SU-DHL-6 (cell line): Measurements from ENCODE around the gene MBP.
A peak's percentile ranks its signal among the peaks of the same experiment; 100 is the strongest.

Experiments used
- H2AFZ ChIP-seq: fragments of 200-600 bp; sonication (generic); 2 replicates; pipeline ENCODE4 v1.6.1; 2014; ENCODE audit warnings: low read depth, mild to moderate bottlenecking, moderate library complexity, mixed read lengths, antibody characterized with exemption, low read length; ENCODE audit not compliant: severe bottlenecking
- H3F3A ChIP-seq: fragments of 200-600 bp; shearing (Covaris generic); 2 replicates; pipeline ENCODE4 v1.6.0; 2016; ENCODE audit warnings: antibody characterized with exemption, mild to moderate bottlenecking; ENCODE audit not compliant: insufficient read depth
- H3K27ac ChIP-seq: fragments of 200-600 bp; sonication (generic); 2 replicates; pipeline ENCODE4 v1.5.1; 2016; ENCODE audit warnings: low read depth, mild to moderate bottlenecking, low read length, moderate library complexity, mixed read lengths
- H3K27me3 ChIP-seq: fragments of 200-600 bp; sonication (generic), shearing (Covaris generic); 2 replicates; pipeline ENCODE4 v1.6.0; 2014; ENCODE audit warnings: mild to moderate bottlenecking, low read length
- H3K36me3 ChIP-seq: fragments of 200-600 bp; sonication (generic); 2 replicates; pipeline ENCODE4 v1.6.1; 2014; ENCODE audit warnings: mild to moderate bottlenecking, low read length, mixed read lengths
- H3K4me2 ChIP-seq: fragments of 300-600, 200-600 bp; shearing (Covaris generic), sonication (generic); 2 replicates; pipeline ENCODE4 v1.6.0; 2014; ENCODE audit warnings: low read length, low read depth, mild to moderate bottlenecking; ENCODE audit not compliant: poor library complexity, severe bottlenecking
- H3K4me3 ChIP-seq: fragments of 200-600 bp; sonication (generic); 2 replicates; pipeline ENCODE4 v1.5.1; 2014; ENCODE audit warnings: antibody characterized with exemption, low read length, mild to moderate bottlenecking, mixed read lengths; ENCODE audit not compliant: insufficient read depth, poor library complexity, severe bottlenecking
- H3K79me2 ChIP-seq: fragments of 200-600 bp; sonication (generic); 2 replicates; pipeline ENCODE4 v1.6.1; 2014; ENCODE audit warnings: mild to moderate bottlenecking, low read length, moderate library complexity; ENCODE audit not compliant: insufficient read depth
- H3K9ac ChIP-seq: fragments of 200-600 bp; sonication (generic); 2 replicates; pipeline ENCODE4 v1.7.0; 2014; ENCODE audit warnings: mild to moderate bottlenecking, low read length
- H3K9me2 ChIP-seq: fragments of 200-600 bp; sonication (generic); replicated peaks from 2 replicates; pipeline ENCODE4 v1.6.1; 2014; ENCODE audit warnings: low read length; ENCODE audit not compliant: insufficient read depth
- H3K9me3 ChIP-seq: fragments of 200-600 bp; sonication (generic); 2 replicates; pipeline ENCODE4 v1.6.1; 2014; ENCODE audit warnings: low read length, mixed read lengths; ENCODE audit not compliant: insufficient read depth
- H4K20me1 ChIP-seq: fragments of 200-600 bp; sonication (generic); 2 replicates; pipeline ENCODE4 v1.6.1; 2014; ENCODE audit warnings: low read depth, mild to moderate bottlenecking, antibody characterized with exemption, low read length, moderate library complexity, mixed read lengths
- EZH2phosphoT487 ChIP-seq: fragments of 200-600 bp; sonication (generic), shearing (Covaris generic); conservative IDR thresholded peaks from 2 replicates; pipeline ENCODE4 v1.6.1; 2018; ENCODE audit warnings: mild to moderate bottlenecking, antibody characterized with exemption, low read length, moderate library complexity, mixed read lengths
- TF ChIP-seq, protein P1 (sequence below): fragments of 200-600 bp; sonication (generic); IDR thresholded peaks from one replicate; pipeline ENCODE4 v1.5.1; 2017; ENCODE audit warnings: antibody characterized with exemption, mild to moderate bottlenecking, low read length, moderate library complexity; ENCODE audit not compliant: insufficient read depth, poor library complexity, severe bottlenecking

The MBP gene

DNA sequence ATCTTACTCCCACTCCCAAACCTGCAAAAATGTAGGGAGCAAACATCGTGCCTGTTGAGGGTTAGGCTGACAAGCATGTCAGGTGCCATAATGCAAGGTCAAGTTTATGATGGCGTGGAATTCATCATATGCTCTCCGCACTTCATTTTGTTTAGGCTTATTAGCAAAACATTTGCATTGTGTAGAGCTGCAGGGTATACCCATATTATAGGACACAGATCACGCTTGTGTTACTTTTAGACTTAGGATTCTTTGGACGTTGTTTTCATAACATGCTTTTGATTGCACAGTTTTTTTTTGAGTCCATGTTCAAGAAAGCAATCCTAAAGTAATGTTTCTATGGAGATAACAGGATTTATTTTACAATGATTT is 22.9 kb downstream of the MBP start:
- no peak overlapping the region for H3K27ac ChIP-seq
- H2AFZ ChIP-seq: no peak overlapping the region
- no peak overlapping the region for H3K4me3 ChIP-seq
- H3K36me3 ChIP-seq: 0 out of 2 replicates have a peak, but pooled peaks cover 4% of the 10 kb centered on the region
- no peaks in the 10 kb centered on the region; the same call in 1 of the 2 replicates for H4K20me1 ChIP-seq
- peaks cover 88% of the 10 kb centered on the region for H3K79me2 ChIP-seq
- H3K9ac ChIP-seq: no peak overlapping the region
- no peaks in the 10 kb centered on the region for H3K9me2 ChIP-seq
- no peak for TF ChIP-seq EZH2phosphoT487
- TF ChIP-seq, protein P1, sequence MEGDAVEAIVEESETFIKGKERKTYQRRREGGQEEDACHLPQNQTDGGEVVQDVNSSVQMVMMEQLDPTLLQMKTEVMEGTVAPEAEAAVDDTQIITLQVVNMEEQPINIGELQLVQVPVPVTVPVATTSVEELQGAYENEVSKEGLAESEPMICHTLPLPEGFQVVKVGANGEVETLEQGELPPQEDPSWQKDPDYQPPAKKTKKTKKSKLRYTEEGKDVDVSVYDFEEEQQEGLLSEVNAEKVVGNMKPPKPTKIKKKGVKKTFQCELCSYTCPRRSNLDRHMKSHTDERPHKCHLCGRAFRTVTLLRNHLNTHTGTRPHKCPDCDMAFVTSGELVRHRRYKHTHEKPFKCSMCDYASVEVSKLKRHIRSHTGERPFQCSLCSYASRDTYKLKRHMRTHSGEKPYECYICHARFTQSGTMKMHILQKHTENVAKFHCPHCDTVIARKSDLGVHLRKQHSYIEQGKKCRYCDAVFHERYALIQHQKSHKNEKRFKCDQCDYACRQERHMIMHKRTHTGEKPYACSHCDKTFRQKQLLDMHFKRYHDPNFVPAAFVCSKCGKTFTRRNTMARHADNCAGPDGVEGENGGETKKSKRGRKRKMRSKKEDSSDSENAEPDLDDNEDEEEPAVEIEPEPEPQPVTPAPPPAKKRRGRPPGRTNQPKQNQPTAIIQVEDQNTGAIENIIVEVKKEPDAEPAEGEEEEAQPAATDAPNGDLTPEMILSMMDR: no peak
- no peaks in the 10 kb centered on the region for H3K9me3 ChIP-seq
- H3K4me2 ChIP-seq: no peak overlapping the region
- peaks cover 5% of the 10 kb centered on the region; the same call in 1 of the 2 replicates for H3F3A ChIP-seq
- H3K27me3 ChIP-seq: no peaks in the 10 kb centered on the region

DNA sequence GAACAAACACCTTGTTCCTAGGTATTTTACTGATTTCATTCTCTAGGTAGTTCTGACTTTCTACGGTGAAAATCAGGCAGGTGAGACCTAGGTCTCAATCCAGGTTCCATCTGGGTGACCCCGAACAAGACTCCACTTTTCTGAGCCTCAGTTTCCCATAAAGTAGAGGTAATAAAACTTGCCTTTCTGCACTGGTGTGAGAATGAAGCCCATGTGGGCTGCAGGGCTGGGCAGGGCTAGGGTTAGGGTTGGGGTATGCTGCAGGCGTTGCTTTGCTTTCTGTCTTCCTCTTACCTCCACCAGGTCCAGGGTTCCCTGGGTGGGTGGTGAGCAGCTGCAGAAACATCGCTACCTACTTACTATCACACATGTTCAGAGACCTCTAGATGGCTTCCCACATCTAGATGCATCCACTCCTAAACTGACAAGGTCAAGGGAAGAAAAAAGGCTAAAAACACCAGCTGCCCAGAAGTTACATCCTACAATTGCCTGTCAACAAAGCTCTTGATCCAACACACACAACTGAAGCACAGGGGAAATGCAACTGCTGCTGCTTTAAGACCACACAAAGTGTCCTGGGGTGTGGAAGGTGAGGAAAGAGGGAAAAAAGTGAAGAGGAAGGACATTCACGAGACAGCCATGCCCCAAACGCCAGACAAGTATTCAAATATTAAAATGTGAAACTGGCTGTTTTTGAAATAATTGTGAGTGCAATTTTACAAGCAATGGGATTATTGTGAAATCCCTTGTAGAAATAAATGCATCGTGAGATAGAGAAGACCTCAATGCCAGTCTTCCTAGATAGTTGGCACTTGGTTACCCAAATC is 23.5 kb downstream of the MBP start:
- H2AFZ ChIP-seq: no peak overlapping the region
- no peaks in the 10 kb centered on the region for H3K9me3 ChIP-seq
- 0 out of 2 replicates have a peak, but pooled peaks cover 4% of the 10 kb centered on the region for H3K36me3 ChIP-seq
- H3K9ac ChIP-seq: no peak overlapping the region
- peaks cover 5% of the 10 kb centered on the region; the same call in 1 of the 2 replicates for H3F3A ChIP-seq
- no peaks in the 10 kb centered on the region for H3K27me3 ChIP-seq
- H3K9me2 ChIP-seq: no peaks in the 10 kb centered on the region
- H3K4me2 ChIP-seq: no peak overlapping the region
- H3K27ac ChIP-seq: no peak overlapping the region
- H3K4me3 ChIP-seq: no peak overlapping the region
- TF ChIP-seq, protein P1: no peak
- no peak for TF ChIP-seq EZH2phosphoT487
- peaks cover 82% of the 10 kb centered on the region for H3K79me2 ChIP-seq
- no peaks in the 10 kb centered on the region for H4K20me1 ChIP-seq

DNA sequence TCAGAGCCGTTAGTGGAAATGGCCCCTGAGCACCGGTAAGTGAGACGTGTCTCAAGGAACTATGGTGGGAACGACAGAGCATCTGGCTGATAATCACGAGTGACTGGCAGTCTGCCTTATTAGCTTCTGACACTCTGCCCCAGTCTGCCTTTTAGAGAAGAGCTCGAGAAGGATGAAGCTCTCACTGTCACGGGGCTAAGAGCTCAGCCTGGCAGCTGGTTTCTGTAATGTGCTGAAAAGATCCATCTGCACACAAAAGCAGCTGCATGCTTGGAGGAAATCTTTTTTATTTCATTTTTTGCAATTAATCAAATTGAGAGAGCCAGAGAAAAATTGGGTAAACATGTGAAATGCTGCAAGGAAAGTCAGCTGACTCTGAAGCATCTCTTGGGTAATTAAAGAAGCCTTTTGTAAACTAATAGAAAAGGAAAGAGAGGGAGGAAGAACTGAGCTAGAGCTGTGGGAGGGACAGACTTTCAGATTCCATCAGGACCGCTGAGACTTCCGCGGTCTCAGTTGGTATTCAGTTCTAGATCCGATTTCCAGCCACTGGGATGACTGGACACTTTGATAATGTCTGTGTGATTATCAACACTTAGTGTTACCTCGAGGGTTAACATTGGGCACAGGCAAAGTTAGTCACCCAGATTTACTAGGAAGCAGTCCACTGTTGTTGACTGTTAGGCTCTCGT is 24.4 kb downstream of the MBP start:
- no peak overlapping the region for H3K9ac ChIP-seq
- H4K20me1 ChIP-seq: no peaks in the 10 kb centered on the region
- no peaks in the 10 kb centered on the region for H3K9me3 ChIP-seq
- H3K36me3 ChIP-seq: peaks cover 4% of the 10 kb centered on the region; the same call in 1 of the 2 replicates
- TF ChIP-seq EZH2phosphoT487: no peak
- TF ChIP-seq, protein P1: no peak
- H3K27ac ChIP-seq: peak overlapping the region; percentile 42
- no peak overlapping the region for H3K4me3 ChIP-seq
- H3F3A ChIP-seq: peaks cover 13% of the 10 kb centered on the region
- H3K79me2 ChIP-seq: peaks cover 73% of the 10 kb centered on the region
- H3K9me2 ChIP-seq: no peaks in the 10 kb centered on the region
- no peak overlapping the region for H2AFZ ChIP-seq
- H3K27me3 ChIP-seq: no peaks in the 10 kb centered on the region
- H3K4me2 ChIP-seq: no peak overlapping the region
